HepG2 (cell line): Measurements from ENCODE around the gene SPNS2. TPM values are rescaled to one million over a fixed set of nuclear protein-coding genes. Genes with fewer than 3 reads are reported as not detected.

Source experiments
- ATAC-seq: fragments of 200-7000 bp; cut with Tn5 transposase; 3 replicates; pipeline ENCODE4 v1.9.1; 2020; ENCODE audit warnings: mild to moderate bottlenecking, moderate library complexity
- BruUV-seq: library from RNA; stranded (reverse); fragments of 400-500 nt; replicated peaks from 2 replicates; lab custom pipeline; 2021; lab: Mats Ljungman, UMichigan
- CTCF ChIA-PET: fragments of 300-600 bp; formaldehyde crosslinking; extraction: SDS; loops from one replicate; lab custom pipeline; 2021; ENCODE audit warnings: low total read pairs, inconsistent platforms, low intra/inter-chr PET ratio; lab: Yijun Ruan, JAX
- POLR2A ChIA-PET: fragments of 350-600 bp; sonication (Branson Sonifier 250); formaldehyde crosslinking; loops from one replicate; lab custom pipeline; 2020; ENCODE audit warnings: antibody characterized with exemption, inconsistent platforms; lab: Yijun Ruan, JAX
- DNase-seq: peaks from one replicate; pipeline ENCODE4 v3.0.0-alpha.2; 2015; ENCODE audit warnings: low spot score
- FAIRE-seq: peaks from 3 replicates; lab custom pipeline; 2011; peaks lifted over from hg19 to GRCh38; lab: Jason Lieb, UNC
- H2AFZ ChIP-seq: one replicate; pipeline ENCODE4 v1.6.1; 2011; ENCODE audit warnings: low read length, inconsistent platforms
- H3K27ac ChIP-seq: fragments of 300-600 bp; 3 replicates; pipeline ENCODE4 v1.8.0; 2011; ENCODE audit warnings: mixed run types, mild to moderate bottlenecking, mixed read lengths, low read length, inconsistent platforms; ENCODE audit not compliant: insufficient read depth; ENCODE audit errors: extremely low read length
- H3K27me3 ChIP-seq, 2 experiments: fragments of 200-600 bp in 1 of 2; 2 replicates in 1 of 2; 3 replicates in 1 of 2; pipeline versions ENCODE4 v1.6.0 to v1.8.0; 2011; ENCODE audit warnings: low read length in 2 of 2, mild to moderate bottlenecking in 2 of 2, moderate library complexity in 2 of 2, inconsistent platforms in 1 of 2; ENCODE audit not compliant: insufficient read depth in 2 of 2, control insufficient read depth in 1 of 2
- H3K36me3 ChIP-seq, 2 experiments: fragments of 200-600 bp in 1 of 2; replicated peaks in 1 of 2; 2 replicates in 1 of 2; 3 replicates in 1 of 2; pipeline versions ENCODE4 v1.5.1 to v1.8.0; 2011; ENCODE audit warnings: low read length in 2 of 2, inconsistent platforms in 1 of 2; ENCODE audit not compliant: insufficient read depth in 2 of 2, control insufficient read depth in 1 of 2
- H3K4me1 ChIP-seq: 2 replicates; pipeline ENCODE4 v1.5.1; 2012; ENCODE audit warnings: low read length, inconsistent platforms; ENCODE audit not compliant: insufficient read depth
- H3K4me2 ChIP-seq: 2 replicates; pipeline ENCODE4 v1.6.0; 2011; ENCODE audit warnings: low read depth, low read length, inconsistent platforms
- H3K4me3 ChIP-seq, 3 experiments: fragments of 200-600 bp in 1 of 3; sonication (generic), shearing (Covaris generic) in 1 of 3; replicated peaks in 1 of 3; 2 replicates each; pipeline ENCODE4 v1.5.1; 2011 to 2016; ENCODE audit warnings: low read length in 3 of 3, inconsistent platforms in 2 of 3, low read depth in 2 of 3, mild to moderate bottlenecking in 2 of 3, control low read depth in 1 of 3, mixed read lengths in 1 of 3; ENCODE audit not compliant: insufficient read depth in 1 of 3
- H3K79me2 ChIP-seq: one replicate; pipeline ENCODE4 v1.6.1; 2011; ENCODE audit warnings: low read length, inconsistent platforms; ENCODE audit not compliant: insufficient read depth
- H3K9ac ChIP-seq: 2 replicates; pipeline ENCODE4 v1.6.0; 2011; ENCODE audit warnings: mild to moderate bottlenecking, low read depth, low read length, inconsistent platforms; ENCODE audit not compliant: insufficient read depth
- H3K9me3 ChIP-seq: 2 replicates; pipeline ENCODE4 v1.5.1; 2012; ENCODE audit warnings: mild to moderate bottlenecking, low read length
- H4K20me1 ChIP-seq: 2 replicates; pipeline ENCODE4 v1.6.0; 2011; ENCODE audit warnings: inconsistent platforms, mild to moderate bottlenecking, low read length, moderate library complexity; ENCODE audit not compliant: insufficient read depth
- ELF3 ChIP-seq: IDR thresholded peaks from 2 replicates; pipeline ENCODE4 v1.6.1; 2016; ENCODE audit warnings: missing genetic modification reagents, missing compliant biosample characterization
- IRX3 ChIP-seq: sonication (generic); formaldehyde crosslinking; IDR thresholded peaks from 2 replicates; pipeline ENCODE4 v1.8.1; 2023; ENCODE audit warnings: mild to moderate bottlenecking, low read depth, missing genetic modification reagents, borderline replicate concordance
- KDM4B ChIP-seq: sonication (generic); formaldehyde crosslinking; IDR thresholded peaks from 2 replicates; pipeline ENCODE4 v1.4.0; 2020; ENCODE audit warnings: missing genetic modification reagents
- RBFOX2 ChIP-seq: fragments of 200-400 bp; formaldehyde crosslinking; IDR thresholded peaks from 2 replicates; pipeline ENCODE4 v1.6.1; 2017; ENCODE audit warnings: low read depth, mild to moderate bottlenecking, low read length
- RBM39 ChIP-seq: fragments of 200-400 bp; formaldehyde crosslinking; IDR thresholded peaks from one replicate; pipeline ENCODE4 v1.6.1; 2018; ENCODE audit warnings: antibody characterized with exemption, mild to moderate bottlenecking, low read depth, low read length; ENCODE audit not compliant: poor library complexity, severe bottlenecking
- REPIN1 ChIP-seq: sonication (generic); formaldehyde crosslinking; IDR thresholded peaks from 2 replicates; pipeline ENCODE4 v1.8.0; 2022; ENCODE audit warnings: missing genetic modification reagents, low read depth, mild to moderate bottlenecking, borderline replicate concordance
- SALL1 ChIP-seq: sonication (generic); formaldehyde crosslinking; IDR thresholded peaks from 2 replicates; pipeline ENCODE4 v1.8.0; 2022; ENCODE audit warnings: mild to moderate bottlenecking, missing genetic modification reagents
- SATB2 ChIP-seq: sonication (generic); formaldehyde crosslinking; IDR thresholded peaks from 2 replicates; pipeline ENCODE4 v1.5.0; 2020; ENCODE audit warnings: missing genetic modification reagents
- TCF7L2 ChIP-seq: IDR thresholded peaks from 2 replicates; pipeline ENCODE4 v1.6.1; 2011; ENCODE audit warnings: mild to moderate bottlenecking, low read depth, low read length, moderate library complexity
- XBP1 ChIP-seq: sonication (generic); formaldehyde crosslinking; IDR thresholded peaks from 2 replicates; pipeline ENCODE4 v1.5.0; 2020; ENCODE audit warnings: missing genetic modification reagents
- ZNF512 ChIP-seq: sonication (generic); formaldehyde crosslinking; IDR thresholded peaks from 2 replicates; pipeline ENCODE4 v1.4.0; 2020; ENCODE audit warnings: mild to moderate bottlenecking, missing genetic modification reagents
- ZNF543 ChIP-seq: sonication (generic); formaldehyde crosslinking; IDR thresholded peaks from 2 replicates; pipeline ENCODE4 v1.4.0; 2020; ENCODE audit warnings: mild to moderate bottlenecking, missing genetic modification reagents
- ZNF768 ChIP-seq: sonication (generic); formaldehyde crosslinking; IDR thresholded peaks from 2 replicates; pipeline ENCODE4 v1.4.0; 2020; ENCODE audit warnings: missing genetic modification reagents
- ZSCAN30 ChIP-seq: sonication (generic); formaldehyde crosslinking; IDR thresholded peaks from 2 replicates; pipeline ENCODE4 v1.5.0; 2020; ENCODE audit warnings: mild to moderate bottlenecking, missing genetic modification reagents
- WGBS: methylation state at CpG from one replicate; pipeline ENCODE4 v1.1.6; 2017; ENCODE audit warnings: low lambda C conversion rate; 5-methylcytosine and 5-hydroxymethylcytosine counted together
- in situ Hi-C: cut with HindIII; loops from 2 replicates; pipeline ENCODE4 v1.10.0; 2017; ENCODE audit warnings: low pct_unique_long_range_greater_than_20kb; ENCODE audit not compliant: extremely low pct_ligation_motif_present
- intact Hi-C: fragments of 100-400 bp; cut with micrococcal nuclease; formaldehyde crosslinking; loops from one replicate; pipeline ENCODE4 v1.10.0; 2022; ENCODE audit not compliant: unreplicated experiment
- polyA plus RNA-seq, 8 experiments: library from polyadenylated mRNA; depleted of rRNA in 3 of 8; stranded (reverse) in 7 of 8; unstranded in 1 of 8; fragments of >200 nt; fragmentation: Illumina TruSeq in 4 of 8; extraction: Trizol in 4 of 8; gene quantifications; 2 replicates each; pipeline versions ENCODE4 v1.2.1 to v1.2.3, GENCODE V29; 2011 to 2016; ENCODE audit warnings: low read depth in 4 of 8, missing spikeins in 1 of 8, mixed read lengths in 1 of 8; ENCODE audit not compliant: insufficient read depth in 1 of 8
- total RNA-seq, 5 experiments: library from RNA; depleted of rRNA; stranded (reverse); fragments of >200 nt; fragmentation: Illumina TruSeq; extraction: Trizol; gene quantifications; 2 replicates each; pipeline ENCODE4 v1.2.3, GENCODE V29; 2016; ENCODE audit warnings: low read depth in 1 of 5
- TF ChIP-seq, protein P1 (sequence below): IDR thresholded peaks from 2 replicates; pipeline ENCODE4 v1.6.1; 2012; ENCODE audit warnings: low read depth, low read length, improper control_type of control experiment

Gene SPNS2
- total and polyA plus RNA-seq, 2 of the 13 experiments (the other 11 are each of a cell fraction or from before 2014, with no cell fraction given) = 0.01 TPM; not detected in 1

- H3K27me3 ChIP-seq = no peaks in the 10 kb centered on the region
- peaks cover 35 to 74% of the 10 kb centered on the region in 2 experiments for H3K36me3 ChIP-seq
- TF ChIP-seq ZNF543 (CRISPR knock-in tag) = no peak
- TF ChIP-seq IRX3 (CRISPR knock-in tag) = no peak
- no peak for TF ChIP-seq ZNF768 (CRISPR knock-in tag)
- no peak for TF ChIP-seq ZSCAN30 (CRISPR knock-in tag)
- no peak for TF ChIP-seq REPIN1
- DNase-seq (no peak), FAIRE-seq (no peak), ATAC-seq (no peak)
- H3K4me3 ChIP-seq = no peak overlapping the region
- POLR2A ChIA-PET = interaction anchor here (0.9 kb wide), 1 partner anchor 17 kb away, joined by 3 read pairs; no protein-coding TSS in a partner anchor
- peaks cover 9% of the 10 kb centered on the region; the same call in 1 of the 2 replicates for H3K4me1 ChIP-seq
- CTCF ChIA-PET = no interaction called here
- H3K79me2 ChIP-seq = no peaks in the 10 kb centered on the region
- no TSS peak for BruUV-seq
- 100% methylated on average over 11 of the region's 14 CpGs for WGBS
- H2AFZ ChIP-seq = no peak overlapping the region
- 0 out of 2 replicates have a peak, but pooled peaks cover 2% of the 10 kb centered on the region for H4K20me1 ChIP-seq
- no peaks in the 10 kb centered on the region for H3K9me3 ChIP-seq
- in situ Hi-C loops = no loop called here
- H3K27ac ChIP-seq = no peak overlapping the region
- no peak overlapping the region for H3K9ac ChIP-seq
- H3K4me2 ChIP-seq = no peak overlapping the region
- intact Hi-C loops = no loop called here
Observed at GRCh38 chr17:4542003-4542725, 43.5 kb downstream of the SPNS2 start.

DNA sequence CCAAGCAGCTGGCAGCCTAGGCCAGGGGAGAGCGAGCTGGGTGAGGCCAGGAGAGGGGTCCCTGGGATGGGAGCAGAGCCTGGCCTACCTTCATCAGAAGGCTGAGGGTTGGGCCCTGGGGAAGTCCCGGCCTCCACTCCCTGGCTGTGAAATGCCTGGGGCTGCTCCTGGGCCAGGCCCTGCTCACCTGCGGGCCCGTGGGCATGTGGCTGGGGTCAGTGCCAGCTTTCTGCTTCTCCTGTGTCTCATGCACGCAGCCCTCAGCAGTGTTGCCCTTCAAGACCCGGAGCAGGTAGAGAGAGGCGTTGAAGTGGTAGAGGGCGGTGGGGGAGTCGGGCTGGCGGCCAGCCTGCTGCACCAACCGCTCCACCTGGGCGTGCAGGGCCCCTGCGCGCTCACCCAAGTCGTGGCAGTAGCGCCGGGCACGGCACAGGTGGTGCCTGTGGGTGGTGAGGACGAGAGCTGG is 44.1 kb downstream of the SPNS2 start:
- Histone ChIP-seq H4K20me1 (0 out of 2 replicates have a peak, but pooled peaks cover 2% of the 10 kb centered on the region), H3K9me3 (no peaks in the 10 kb centered on the region), H3K27me3 (no peaks in the 10 kb centered on the region), H3K9ac (no peak overlapping the region), H3K4me3 (no peak overlapping the region), H3K4me1 (peaks cover 9% of the 10 kb centered on the region; the same call in 1 of the 2 replicates), H3K79me2 (no peaks in the 10 kb centered on the region), H3K27ac (no peak overlapping the region), H3K36me3 (peaks cover 39 to 80% of the 10 kb centered on the region in 2 experiments), H2AFZ (no peak overlapping the region), H3K4me2 (no peak overlapping the region)
- no peak for FAIRE-seq
- DNase-seq = no peak
- ChIA-PET CTCF (no interaction called here), POLR2A (interaction anchor here (0.9 kb wide), 1 partner anchor 16 kb away, joined by 3 read pairs; no protein-coding TSS in a partner anchor)
- 94% methylated on average over 17 of the region's 19 CpGs for WGBS
- in situ Hi-C loops = no loop called here
- BruUV-seq = no TSS peak
- no peak for ATAC-seq
- intact Hi-C loops = no loop called here
- TF ChIP-seq KDM4B (CRISPR knock-in tag) = no peak
- TF ChIP-seq XBP1 = no peak
- peak; percentile 47; the same call in 1 of the 2 replicates for TF ChIP-seq RBFOX2
- TF ChIP-seq, protein P1, sequence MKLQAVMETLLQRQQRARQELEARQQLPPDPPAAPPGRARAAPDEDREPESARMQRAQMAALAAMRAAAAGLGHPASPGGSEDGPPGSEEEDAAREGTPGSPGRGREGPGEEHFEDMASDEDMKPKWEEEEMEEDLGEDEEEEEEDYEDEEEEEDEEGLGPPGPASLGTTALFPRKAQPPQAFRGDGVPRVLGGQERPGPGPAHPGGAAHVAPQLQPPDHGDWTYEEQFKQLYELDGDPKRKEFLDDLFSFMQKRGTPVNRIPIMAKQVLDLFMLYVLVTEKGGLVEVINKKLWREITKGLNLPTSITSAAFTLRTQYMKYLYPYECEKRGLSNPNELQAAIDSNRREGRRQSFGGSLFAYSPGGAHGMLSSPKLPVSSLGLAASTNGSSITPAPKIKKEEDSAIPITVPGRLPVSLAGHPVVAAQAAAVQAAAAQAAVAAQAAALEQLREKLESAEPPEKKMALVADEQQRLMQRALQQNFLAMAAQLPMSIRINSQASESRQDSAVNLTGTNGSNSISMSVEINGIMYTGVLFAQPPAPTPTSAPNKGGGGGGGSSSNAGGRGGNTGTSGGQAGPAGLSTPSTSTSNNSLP = no peak
- no peak for TF ChIP-seq SALL1 (CRISPR knock-in tag)
- TF ChIP-seq ZNF512 = no peak
- TF ChIP-seq ELF3 (CRISPR knock-in tag) = no peak
- TF ChIP-seq RBM39 = peak; percentile 18
- TF ChIP-seq TCF7L2 = no peak
- no peak for TF ChIP-seq SATB2
